H9 (cell line): ENCODE results near the gene PITPNM3. TPM values are rescaled to one million over a fixed set of nuclear protein-coding genes. Genes with fewer than 3 reads are reported as not detected.
"Not testable (repeated sequence)": the region's sequence is repeated elsewhere in the genome, so short reads cannot be mapped to it uniquely, and the experiment has no call there.

Source experiments
- DNase-seq: peaks from one replicate; pipeline ENCODE4 v3.0.0-alpha.2; 2017
- H2AFZ ChIP-seq: one replicate; pipeline ENCODE4 v1.6.1; 2013; ENCODE audit warnings: mild to moderate bottlenecking, low read length, control low read depth, moderate library complexity
- H2AK5ac ChIP-seq: 2 replicates; pipeline ENCODE4 v1.6.1; 2013; ENCODE audit warnings: low read length, control low read depth, mixed read lengths; ENCODE audit not compliant: insufficient read length
- H2BK120ac ChIP-seq: one replicate; pipeline ENCODE4 v1.6.1; 2013; ENCODE audit warnings: low read depth, mild to moderate bottlenecking, low read length, control low read depth, inconsistent platforms; ENCODE audit not compliant: poor library complexity, severe bottlenecking
- H2BK12ac ChIP-seq: 2 replicates; pipeline ENCODE4 v1.6.1; 2013; ENCODE audit warnings: low read length, control low read depth, mixed read lengths, low read depth; ENCODE audit not compliant: insufficient read length
- H2BK15ac ChIP-seq: 2 replicates; pipeline ENCODE4 v1.6.1; 2013; ENCODE audit warnings: low read depth, low read length, control low read depth
- H2BK20ac ChIP-seq: one replicate; pipeline ENCODE4 v1.6.1; 2013; ENCODE audit warnings: low read depth, mild to moderate bottlenecking, low read length, control low read depth, inconsistent platforms; ENCODE audit not compliant: poor library complexity, severe bottlenecking
- H2BK5ac ChIP-seq: 2 replicates; pipeline ENCODE4 v1.6.1; 2013; ENCODE audit warnings: low read length, control low read depth, mixed read lengths; ENCODE audit not compliant: insufficient read length
- H3K14ac ChIP-seq: 2 replicates; pipeline ENCODE4 v1.6.1; 2013; ENCODE audit warnings: low read length, control low read depth; ENCODE audit not compliant: insufficient read depth
- H3K18ac ChIP-seq: 2 replicates; pipeline ENCODE4 v1.6.1; 2013; ENCODE audit warnings: low read depth, mild to moderate bottlenecking, mixed read lengths, low read length, control low read depth; ENCODE audit not compliant: insufficient read length
- H3K23ac ChIP-seq: 2 replicates; pipeline ENCODE4 v1.6.1; 2013; ENCODE audit warnings: low read length, control low read depth, mixed read lengths, low read depth; ENCODE audit not compliant: insufficient read length
- H3K23me2 ChIP-seq: 2 replicates; pipeline ENCODE4 v1.6.1; 2013; ENCODE audit warnings: low read depth, mild to moderate bottlenecking, mixed read lengths, low read length, control low read depth; ENCODE audit not compliant: insufficient read length, poor library complexity, severe bottlenecking
- H3K27ac ChIP-seq: 2 replicates; pipeline ENCODE4 v1.5.1; 2013; ENCODE audit warnings: low read length, control low read depth, mixed read lengths, low read depth; ENCODE audit not compliant: insufficient read length
- H3K27me3 ChIP-seq: 2 replicates; pipeline ENCODE4 v1.6.1; 2013; ENCODE audit warnings: low read length, control low read depth, inconsistent platforms; ENCODE audit not compliant: insufficient read depth
- H3K4ac ChIP-seq: 2 replicates; pipeline ENCODE4 v1.6.1; 2013; ENCODE audit warnings: low read depth, mild to moderate bottlenecking, control low read depth, inconsistent platforms, low read length, moderate library complexity
- H3K4me1 ChIP-seq: 2 replicates; pipeline ENCODE4 v1.6.1; 2013; ENCODE audit warnings: low read length, control low read depth, inconsistent platforms; ENCODE audit not compliant: insufficient read depth
- H3K4me2 ChIP-seq: 2 replicates; pipeline ENCODE4 v1.6.1; 2013; ENCODE audit warnings: low read length, control low read depth, mixed read lengths; ENCODE audit not compliant: insufficient read length, insufficient read depth
- H3K56ac ChIP-seq: 2 replicates; pipeline ENCODE4 v1.6.1; 2013; ENCODE audit warnings: low read depth, mild to moderate bottlenecking, mixed read lengths, low read length, control low read depth; ENCODE audit not compliant: insufficient read length
- H3K79me1 ChIP-seq: 2 replicates; pipeline ENCODE4 v1.6.1; 2013; ENCODE audit warnings: low read depth, mild to moderate bottlenecking, moderate library complexity, low read length, control low read depth, inconsistent platforms; ENCODE audit not compliant: insufficient read depth, poor library complexity, severe bottlenecking
- H3K79me2 ChIP-seq: 2 replicates; pipeline ENCODE4 v1.6.1; 2013; ENCODE audit warnings: low read length, control low read depth, inconsistent platforms; ENCODE audit not compliant: insufficient read depth
- H3K9ac ChIP-seq: 2 replicates; pipeline ENCODE4 v1.6.1; 2013; ENCODE audit warnings: low read length, control low read depth, mixed read lengths; ENCODE audit not compliant: insufficient read length; ENCODE audit errors: extremely low read depth
- H3K9me3 ChIP-seq: one replicate; pipeline ENCODE4 v1.6.1; 2013; ENCODE audit warnings: low read depth, low read length, inconsistent platforms; ENCODE audit not compliant: control insufficient read depth
- H3T11ph ChIP-seq: one replicate; pipeline ENCODE4 v1.6.1; 2013; ENCODE audit warnings: mild to moderate bottlenecking, low read length, control low read depth, inconsistent platforms
- H4K20me1 ChIP-seq: one replicate; pipeline ENCODE4 v1.6.1; 2013; ENCODE audit not compliant: control insufficient read depth, insufficient read length, insufficient read depth
- H4K5ac ChIP-seq: 2 replicates; pipeline ENCODE4 v1.6.1; 2013; ENCODE audit warnings: low read depth, mild to moderate bottlenecking, mixed read lengths, low read length, control low read depth; ENCODE audit not compliant: insufficient read length
- H4K8ac ChIP-seq: replicated peaks from 2 replicates; pipeline ENCODE4 v1.6.1; 2013; ENCODE audit warnings: low read length, control low read depth, mixed read lengths, low read depth; ENCODE audit not compliant: insufficient read length
- H4K91ac ChIP-seq: 2 replicates; pipeline ENCODE4 v1.6.1; 2013; ENCODE audit warnings: low read depth, mild to moderate bottlenecking, moderate library complexity, mixed read lengths, low read length, control low read depth; ENCODE audit not compliant: insufficient read length
- H3K27ac Mint-ChIP-seq, 3 experiments: 2 replicates in 2 of 3; 3 replicates in 1 of 3; pipeline ENCODE4 v1.8.0; 2020 to 2021; ENCODE audit warnings: mixed read lengths in 3 of 3, mild to moderate bottlenecking in 1 of 3, moderate library complexity in 1 of 3
- H3K27me3 Mint-ChIP-seq: 2 replicates; pipeline ENCODE4 v1.8.0; 2021; ENCODE audit warnings: low read depth, mild to moderate bottlenecking, moderate library complexity, mixed read lengths
- H3K36me3 Mint-ChIP-seq, 3 experiments: 2 replicates in 2 of 3; 3 replicates in 1 of 3; pipeline ENCODE4 v1.8.0; 2020 to 2021; ENCODE audit warnings: low read depth in 3 of 3, mixed read lengths in 3 of 3; ENCODE audit not compliant: insufficient read depth in 1 of 3
- H3K4me1 Mint-ChIP-seq, 2 experiments: 2 replicates each; pipeline ENCODE4 v1.8.0; 2020; ENCODE audit warnings: mixed read lengths in 2 of 2
- H3K4me3 Mint-ChIP-seq, 2 experiments: 2 replicates in 1 of 2; 3 replicates in 1 of 2; pipeline ENCODE4 v1.8.0; 2020 to 2021; ENCODE audit warnings: mild to moderate bottlenecking in 2 of 2, mixed read lengths in 2 of 2, moderate library complexity in 1 of 2
- H3K9me3 Mint-ChIP-seq, 2 experiments: 2 replicates in 1 of 2; 3 replicates in 1 of 2; pipeline ENCODE4 v1.8.0; 2020; ENCODE audit warnings: mild to moderate bottlenecking in 2 of 2, mixed read lengths in 2 of 2, moderate library complexity in 1 of 2
- WGBS: extraction: QIAGEN DNeasy Blood & Tissue Kit; methylation state at CpG from one replicate; pipeline ENCODE4 v1.1.7; 2013; ENCODE audit warnings: missing lambda C conversion rate, low lambda C conversion rate, mixed read lengths; ENCODE audit not compliant: insufficient read length; ENCODE audit errors: extremely low coverage; 5-methylcytosine and 5-hydroxymethylcytosine counted together
- total RNA-seq: library from RNA; stranded (reverse); gene quantifications from 2 replicates; pipeline ENCODE4 v1.2.1, GENCODE V29; 2021
- TF ChIP-seq, protein P1 (sequence below): fragments of 200-600 bp; sonication (generic); conservative IDR thresholded peaks from 3 replicates; pipeline ENCODE4 v1.8.0; 2021; ENCODE audit warnings: antibody characterized with exemption, mild to moderate bottlenecking

Gene PITPNM3
- total RNA-seq, 1 experiment from 2014 or later = 3.4 TPM

DNA sequence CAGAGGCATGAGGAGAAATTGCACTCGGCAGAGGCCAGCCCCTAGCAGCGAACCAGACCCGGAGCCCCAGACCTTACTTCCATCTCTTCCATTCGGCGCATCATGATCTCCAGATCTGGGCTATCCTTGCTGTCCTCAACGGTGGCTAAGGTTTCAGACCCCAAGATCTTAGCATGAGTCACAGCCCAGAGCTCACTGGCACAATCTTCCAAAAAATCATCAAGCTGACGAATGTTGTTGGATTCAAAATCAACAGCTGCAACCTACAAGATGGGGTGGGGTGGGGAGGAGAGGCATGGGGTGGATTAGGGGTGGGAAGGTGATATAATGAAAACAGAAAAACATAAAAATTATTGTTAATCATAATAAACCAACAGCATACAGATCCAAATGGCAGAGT is 39.7 kb upstream of the PITPNM3 start:
- Histone ChIP-seq H4K20me1 (no peaks in the 10 kb centered on the region), H3K79me1 (no peaks in the 10 kb centered on the region), H2BK15ac (no peak overlapping the region), H2BK20ac (no peak overlapping the region), H2AFZ (no peak overlapping the region), H3K14ac (no peak overlapping the region), H3K23ac (no peak overlapping the region), H3T11ph (no peak overlapping the region), H2BK5ac (no peak overlapping the region), H3K56ac (no peak overlapping the region), H4K5ac (no peak overlapping the region), H3K18ac (no peak overlapping the region), H3K27me3 (no peaks in the 10 kb centered on the region), H2BK12ac (no peak overlapping the region), H3K9ac (no peak overlapping the region), H3K4ac (no peak overlapping the region), H3K9me3 (no peaks in the 10 kb centered on the region), H3K79me2 (no peaks in the 10 kb centered on the region), H2BK120ac (no peak overlapping the region), H4K91ac (no peak overlapping the region), H3K4me1 (no peaks in the 10 kb centered on the region), H2AK5ac (no peak overlapping the region), H3K4me2 (no peak overlapping the region), H3K23me2 (no peaks in the 10 kb centered on the region), H4K8ac (no peak overlapping the region), H3K27ac (no peak overlapping the region)
- Mint-ChIP-seq H3K27ac (no peak overlapping the region; a peak in 2 of 7 replicates), H3K36me3 (peaks cover 21 to 75% (median 50%) of the 10 kb centered on the region in 3 experiments; a peak in 6 of 7 replicates), H3K27me3 (no peaks in the 10 kb centered on the region), H3K4me1 (peaks cover 5 to 9% of the 10 kb centered on the region in 2 experiments), H3K9me3 (no peaks in the 10 kb centered on the region), H3K4me3 (no peak overlapping the region)
- no peak for DNase-seq
- no CpG with 5 or more reads among the region's 7 CpGs for WGBS
- TF ChIP-seq, protein P1, sequence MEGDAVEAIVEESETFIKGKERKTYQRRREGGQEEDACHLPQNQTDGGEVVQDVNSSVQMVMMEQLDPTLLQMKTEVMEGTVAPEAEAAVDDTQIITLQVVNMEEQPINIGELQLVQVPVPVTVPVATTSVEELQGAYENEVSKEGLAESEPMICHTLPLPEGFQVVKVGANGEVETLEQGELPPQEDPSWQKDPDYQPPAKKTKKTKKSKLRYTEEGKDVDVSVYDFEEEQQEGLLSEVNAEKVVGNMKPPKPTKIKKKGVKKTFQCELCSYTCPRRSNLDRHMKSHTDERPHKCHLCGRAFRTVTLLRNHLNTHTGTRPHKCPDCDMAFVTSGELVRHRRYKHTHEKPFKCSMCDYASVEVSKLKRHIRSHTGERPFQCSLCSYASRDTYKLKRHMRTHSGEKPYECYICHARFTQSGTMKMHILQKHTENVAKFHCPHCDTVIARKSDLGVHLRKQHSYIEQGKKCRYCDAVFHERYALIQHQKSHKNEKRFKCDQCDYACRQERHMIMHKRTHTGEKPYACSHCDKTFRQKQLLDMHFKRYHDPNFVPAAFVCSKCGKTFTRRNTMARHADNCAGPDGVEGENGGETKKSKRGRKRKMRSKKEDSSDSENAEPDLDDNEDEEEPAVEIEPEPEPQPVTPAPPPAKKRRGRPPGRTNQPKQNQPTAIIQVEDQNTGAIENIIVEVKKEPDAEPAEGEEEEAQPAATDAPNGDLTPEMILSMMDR = no peak

DNA sequence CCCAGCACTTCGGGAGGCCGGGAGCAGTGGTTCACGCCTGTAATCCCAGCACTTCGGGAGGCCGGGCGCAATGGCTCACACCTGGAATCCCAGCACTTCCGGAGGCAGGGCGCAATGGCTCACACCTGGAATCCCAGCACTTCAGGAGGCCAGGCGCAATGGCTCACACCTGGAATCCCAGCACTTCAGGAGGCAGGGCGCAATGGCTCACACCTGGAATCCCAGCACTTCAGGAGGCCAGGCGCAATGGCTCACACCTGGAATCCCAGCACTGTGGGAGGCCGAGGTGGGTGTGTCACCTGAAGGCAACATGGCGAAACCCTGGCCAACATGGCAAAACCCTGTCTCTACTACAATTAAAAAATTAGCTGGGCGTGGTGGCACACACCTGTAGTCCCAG is 37.0 kb upstream of the PITPNM3 start:
- not testable (repeated sequence) for H2BK12ac ChIP-seq, H4K91ac ChIP-seq, H4K8ac ChIP-seq, H3K18ac ChIP-seq, H2AK5ac ChIP-seq, H3K79me2 ChIP-seq, H3K4me2 ChIP-seq, H3K9me3 Mint-ChIP-seq, H3K27me3 Mint-ChIP-seq, H3K4me1 ChIP-seq, DNase-seq, H2BK5ac ChIP-seq, H3K56ac ChIP-seq, H3K4ac ChIP-seq, H3T11ph ChIP-seq, H2AFZ ChIP-seq, H4K20me1 ChIP-seq, H2BK20ac ChIP-seq, H3K27ac ChIP-seq, H3K14ac ChIP-seq, H4K5ac ChIP-seq, H3K23me2 ChIP-seq, H3K9me3 ChIP-seq, H3K4me3 Mint-ChIP-seq, H3K23ac ChIP-seq, H3K27me3 ChIP-seq, H2BK15ac ChIP-seq, H2BK120ac ChIP-seq, H3K4me1 Mint-ChIP-seq, H3K79me1 ChIP-seq, H3K9ac ChIP-seq
- H3K27ac Mint-ChIP-seq = peak overlapping the region in 1 of 3 experiments; percentile 29; a peak in 1 of 7 replicates
- WGBS = no CpG with 5 or more reads among the region's 14 CpGs
- peaks cover 33 to 74% (median 60%) of the 10 kb centered on the region in 3 experiments; a peak in 6 of 7 replicates for H3K36me3 Mint-ChIP-seq
